Mammary epithelial cell (primary cell): ENCODE results near the gene ABRACL.
"Not testable (repeated sequence)": the region's sequence is repeated elsewhere in the genome, so short reads cannot be mapped to it uniquely, and the experiment has no call there.

ENCODE experiments used
- EZH2 ChIP-seq: IDR thresholded peaks from 2 replicates; pipeline ENCODE4 v1.6.1; 2012; ENCODE audit warnings: low read length, inconsistent platforms, borderline replicate concordance
- TF ChIP-seq, protein P1 (sequence below), 2 donors: IDR thresholded peaks in 1 of 2; conservative IDR thresholded peaks in 1 of 2; 2 replicates each; pipeline ENCODE4 v1.5.1; 2011 to 2012; ENCODE audit warnings: inconsistent platforms in 2 of 2, low read length in 2 of 2, mild to moderate bottlenecking in 2 of 2, control low read depth in 1 of 2, low read depth in 1 of 2; ENCODE audit not compliant: insufficient read depth in 1 of 2; ENCODE audit errors: extremely low read depth in 1 of 2

DNA sequence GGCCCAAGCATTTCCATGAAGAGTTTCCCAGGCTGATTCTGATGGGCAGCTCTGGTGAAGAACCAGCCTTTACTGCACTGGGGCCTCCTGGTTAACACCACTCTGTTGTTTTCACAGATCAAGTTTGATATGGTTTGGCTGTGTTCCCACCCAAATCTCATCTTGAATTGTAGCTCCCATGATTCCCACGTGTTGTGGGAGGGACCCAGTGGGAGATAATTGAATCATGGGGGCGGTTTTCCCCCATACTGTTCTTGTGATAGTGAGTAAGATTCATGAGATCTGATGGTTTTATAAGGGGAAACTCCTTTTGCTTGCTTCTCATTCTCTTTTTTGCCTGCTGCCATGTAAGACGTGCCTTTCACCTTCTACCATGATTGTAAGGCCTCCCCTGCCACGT is 20.4 kb downstream of the ABRACL start:
- TF ChIP-seq, protein P1, sequence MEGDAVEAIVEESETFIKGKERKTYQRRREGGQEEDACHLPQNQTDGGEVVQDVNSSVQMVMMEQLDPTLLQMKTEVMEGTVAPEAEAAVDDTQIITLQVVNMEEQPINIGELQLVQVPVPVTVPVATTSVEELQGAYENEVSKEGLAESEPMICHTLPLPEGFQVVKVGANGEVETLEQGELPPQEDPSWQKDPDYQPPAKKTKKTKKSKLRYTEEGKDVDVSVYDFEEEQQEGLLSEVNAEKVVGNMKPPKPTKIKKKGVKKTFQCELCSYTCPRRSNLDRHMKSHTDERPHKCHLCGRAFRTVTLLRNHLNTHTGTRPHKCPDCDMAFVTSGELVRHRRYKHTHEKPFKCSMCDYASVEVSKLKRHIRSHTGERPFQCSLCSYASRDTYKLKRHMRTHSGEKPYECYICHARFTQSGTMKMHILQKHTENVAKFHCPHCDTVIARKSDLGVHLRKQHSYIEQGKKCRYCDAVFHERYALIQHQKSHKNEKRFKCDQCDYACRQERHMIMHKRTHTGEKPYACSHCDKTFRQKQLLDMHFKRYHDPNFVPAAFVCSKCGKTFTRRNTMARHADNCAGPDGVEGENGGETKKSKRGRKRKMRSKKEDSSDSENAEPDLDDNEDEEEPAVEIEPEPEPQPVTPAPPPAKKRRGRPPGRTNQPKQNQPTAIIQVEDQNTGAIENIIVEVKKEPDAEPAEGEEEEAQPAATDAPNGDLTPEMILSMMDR (conservative IDR thresholded peaks at IDR 0.05 in 1 of 2, IDR thresholded peaks at IDR 0.05 in 1 of 2; ENCODE audit: extremely low read depth in 1 of 2, insufficient read depth in 1 of 2, low read depth in 1 of 2, low read length in 2 of 2) = not testable (repeated sequence)
- TF ChIP-seq EZH2 = not testable (repeated sequence)
